GM23338 (cell line): Measurements from ENCODE around the gene KCNMA1. TPM values are rescaled to one million over a fixed set of nuclear protein-coding genes. Genes with fewer than 3 reads are reported as not detected.

Experiments used
- ATAC-seq: fragments of 200-7000 bp; cut with Tn5 transposase; 3 replicates; pipeline ENCODE4 v1.9.1; 2020
- DNase-seq: peaks from one replicate; pipeline ENCODE4 v3.0.0-alpha.2; 2015; ENCODE audit warnings: low spot score
- H2AFZ ChIP-seq: fragments of 200-600 bp; sonication (generic); 2 replicates; pipeline ENCODE4 v1.8.0; 2016; ENCODE audit warnings: antibody characterized with exemption, mild to moderate bottlenecking, moderate library complexity
- H3F3A ChIP-seq: fragments of 200-600 bp; sonication (generic); replicated peaks from 2 replicates; pipeline ENCODE4 v1.8.0; 2017; ENCODE audit warnings: antibody characterized with exemption, mixed run types, low read depth
- H3K27ac ChIP-seq: fragments of 200-600 bp; sonication (generic); 2 replicates; pipeline ENCODE4 v1.6.1; 2016; ENCODE audit warnings: low read depth
- H3K27me3 ChIP-seq: fragments of 200-600 bp; sonication (generic); 2 replicates; pipeline ENCODE4 v1.8.0; 2016; ENCODE audit warnings: mild to moderate bottlenecking, mixed run types, moderate library complexity; ENCODE audit not compliant: insufficient read depth
- H3K36me3 ChIP-seq: fragments of 200-600 bp; sonication (generic); 2 replicates; pipeline ENCODE4 v1.8.0; 2016; ENCODE audit warnings: mild to moderate bottlenecking; ENCODE audit not compliant: insufficient read depth
- H3K4me1 ChIP-seq: fragments of 200-600 bp; sonication (generic); 2 replicates; pipeline ENCODE4 v1.8.0; 2016; ENCODE audit warnings: mild to moderate bottlenecking, moderate library complexity; ENCODE audit not compliant: insufficient read depth
- H3K4me2 ChIP-seq: fragments of 200-600 bp; sonication (generic); 2 replicates; pipeline ENCODE4 v1.7.1; 2017; ENCODE audit warnings: mixed run types
- H3K4me3 ChIP-seq: fragments of 200-600 bp; sonication (generic); 2 replicates; pipeline ENCODE4 v1.6.1; 2016; ENCODE audit warnings: mixed run types
- H3K79me2 ChIP-seq: fragments of 200-600 bp; sonication (generic); replicated peaks from 2 replicates; pipeline ENCODE4 v1.8.0; 2017; ENCODE audit warnings: mild to moderate bottlenecking; ENCODE audit not compliant: insufficient read depth
- H3K9me2 ChIP-seq: fragments of 200-600 bp; sonication (generic); 2 replicates; pipeline ENCODE4 v1.8.0; 2017; ENCODE audit not compliant: insufficient read depth
- H4K20me1 ChIP-seq: fragments of 200-600 bp; sonication (generic); replicated peaks from 2 replicates; pipeline ENCODE4 v1.8.0; 2017; ENCODE audit warnings: mild to moderate bottlenecking; ENCODE audit not compliant: insufficient read depth
- H3K27ac Mint-ChIP-seq: 2 replicates; pipeline ENCODE4 v1.8.0; 2020; ENCODE audit warnings: inconsistent platforms, mild to moderate bottlenecking, moderate library complexity, mixed read lengths
- H3K27me3 Mint-ChIP-seq: 3 replicates; pipeline ENCODE4 v1.8.0; 2022; ENCODE audit warnings: low read depth, mild to moderate bottlenecking, moderate library complexity, mixed read lengths, inconsistent platforms; ENCODE audit not compliant: insufficient read depth, poor library complexity
- H3K36me3 Mint-ChIP-seq: 3 replicates; pipeline ENCODE4 v1.8.0; 2021; ENCODE audit warnings: low read depth, mild to moderate bottlenecking, inconsistent platforms, moderate library complexity, mixed read lengths
- H3K4me1 Mint-ChIP-seq: 3 replicates; pipeline ENCODE4 v1.8.0; 2020; ENCODE audit warnings: mild to moderate bottlenecking, inconsistent platforms, mixed read lengths
- H3K4me3 Mint-ChIP-seq: 3 replicates; pipeline ENCODE4 v1.8.0; 2021; ENCODE audit warnings: moderate library complexity, mild to moderate bottlenecking, inconsistent platforms, mixed read lengths
- H3K9me3 Mint-ChIP-seq: 3 replicates; pipeline ENCODE4 v1.8.0; 2020; ENCODE audit warnings: moderate library complexity, mild to moderate bottlenecking, inconsistent platforms, mixed read lengths
- CREB1 ChIP-seq: fragments of 250-450 bp; sonication (Bioruptor Pico); IDR thresholded peaks from 2 replicates; pipeline ENCODE4 v1.5.0; 2020; ENCODE audit warnings: low read depth, mild to moderate bottlenecking, moderate library complexity
- CTCF ChIP-seq, 2 experiments: fragments of 200-600 bp in 1 of 2; sonication (generic) in 1 of 2; conservative IDR thresholded peaks; 2 replicates each; pipeline versions ENCODE4 v1.5.1 to v1.6.1; 2016 to 2017; ENCODE audit warnings: antibody characterized with exemption in 2 of 2, low read depth in 2 of 2, mild to moderate bottlenecking in 2 of 2, moderate library complexity in 1 of 2
- EZH2 ChIP-seq: fragments of 200-600 bp; sonication (generic); IDR thresholded peaks from one replicate; pipeline ENCODE4 v1.8.0; 2017; ENCODE audit warnings: antibody characterized with exemption, mild to moderate bottlenecking, low read depth; ENCODE audit not compliant: unreplicated experiment
- EZH2phosphoT487 ChIP-seq: fragments of 200-600 bp; sonication (generic); IDR thresholded peaks from one replicate; pipeline ENCODE4 v1.8.1; 2018; ENCODE audit warnings: antibody characterized with exemption; ENCODE audit not compliant: unreplicated experiment
- JUNB ChIP-seq: IDR thresholded peaks from one replicate; pipeline ENCODE4 v1.6.1; 2016; ENCODE audit warnings: antibody characterized with exemption; ENCODE audit not compliant: unreplicated experiment
- NANOG ChIP-seq: IDR thresholded peaks from 2 replicates; pipeline ENCODE4 v1.6.1; 2016; ENCODE audit warnings: antibody characterized with exemption, borderline replicate concordance
- POLR2AphosphoS5 ChIP-seq: IDR thresholded peaks from 2 replicates; pipeline ENCODE4 v1.6.1; 2016; ENCODE audit warnings: antibody characterized with exemption, low read depth
- ZNF331 ChIP-seq: fragments of 250-450 bp; sonication (Bioruptor Pico); IDR thresholded peaks from 2 replicates; pipeline ENCODE4 v1.5.0; 2020; ENCODE audit warnings: low read depth, mild to moderate bottlenecking, moderate library complexity
- polyA plus RNA-seq: library from polyadenylated mRNA; unstranded; fragments of >200 nt; fragmentation: Nextera tagmentation; extraction: Ambion mirVana; gene quantifications from 2 replicates; pipeline ENCODE4 v1.2.1, GENCODE V29; 2016
- total RNA-seq: library from RNA; depleted of rRNA; stranded (reverse); fragments of >200 nt; shearing (Covaris generic); gene quantifications from 2 replicates; pipeline ENCODE4 v1.2.3, GENCODE V29; 2014
- TF ChIP-seq, protein P1 (sequence below): IDR thresholded peaks from one replicate; pipeline ENCODE4 v1.6.1; 2018; ENCODE audit warnings: antibody characterized with exemption; ENCODE audit not compliant: unreplicated experiment
- TF ChIP-seq, protein P2 (sequence below): fragments of 250-450 bp; sonication (Bioruptor Pico); IDR thresholded peaks from 2 replicates; pipeline ENCODE4 v1.5.0; 2020; ENCODE audit warnings: mild to moderate bottlenecking, moderate library complexity

The KCNMA1 gene
- total and polyA plus RNA-seq, 2 experiments from 2014 or later = 8.2 to 9.0 TPM

DNA sequence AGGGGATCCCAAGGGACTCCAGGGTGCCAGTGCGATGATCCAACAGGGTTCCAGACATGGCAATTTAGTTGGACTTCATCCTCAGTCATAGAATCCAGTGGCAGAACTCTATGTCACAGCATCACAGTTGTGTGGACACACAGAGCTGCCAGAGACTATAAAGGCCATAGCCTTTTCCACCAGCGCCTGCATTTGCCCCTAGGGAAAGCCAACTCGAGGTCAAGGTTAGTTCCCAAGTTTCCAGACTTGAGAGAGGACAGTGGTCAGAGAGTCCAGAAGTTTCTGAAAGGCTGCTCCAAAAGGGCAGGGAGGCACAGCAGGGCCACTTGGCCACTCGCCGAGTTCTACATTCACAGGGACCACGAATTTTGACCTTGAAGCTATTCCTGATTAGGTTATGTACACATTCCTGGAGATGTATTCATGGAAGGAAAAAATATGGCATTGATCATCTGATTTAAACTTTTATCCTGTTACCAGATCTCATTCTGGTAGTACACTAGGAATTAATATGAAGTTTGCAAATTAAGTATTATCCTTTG lies 170.1 kb downstream of the KCNMA1 start:
- Mint-ChIP-seq H3K9me3 (no peaks in the 10 kb centered on the region), H3K4me3 (no peak overlapping the region), H3K27ac (no peak overlapping the region), H3K4me1 (peaks cover 7% of the 10 kb centered on the region), H3K36me3 (no peaks in the 10 kb centered on the region), H3K27me3 (peaks cover 1% of the 10 kb centered on the region)
- H3K4me2 ChIP-seq = no peak overlapping the region
- no peaks in the 10 kb centered on the region for H3K27me3 ChIP-seq
- H3K4me1 ChIP-seq = peaks cover 6% of the 10 kb centered on the region; the same call in 1 of the 2 replicates
- ATAC-seq = no peak
- H3K36me3 ChIP-seq = no peaks in the 10 kb centered on the region
- no peak overlapping the region for H3K27ac ChIP-seq
- peaks cover 9% of the 10 kb centered on the region; the same call in 1 of the 2 replicates for H3K9me2 ChIP-seq
- no peak overlapping the region for H3K4me3 ChIP-seq
- no peaks in the 10 kb centered on the region for H3K79me2 ChIP-seq
- DNase-seq = no peak
- peaks cover 9% of the 10 kb centered on the region for H3F3A ChIP-seq
- no peak for TF ChIP-seq NANOG
- no peak for TF ChIP-seq CTCF (conservative IDR thresholded peaks at IDR 0.05; ENCODE audit: low read depth in 2 of 2)
- TF ChIP-seq ZNF331 (CRISPR knock-in tag) = no peak
- TF ChIP-seq CREB1 (CRISPR knock-in tag) = no peak
- TF ChIP-seq POLR2AphosphoS5 = no peak
- no peak for TF ChIP-seq JUNB
- TF ChIP-seq EZH2phosphoT487 = no peak
- no peak for TF ChIP-seq EZH2
- TF ChIP-seq, protein P1, sequence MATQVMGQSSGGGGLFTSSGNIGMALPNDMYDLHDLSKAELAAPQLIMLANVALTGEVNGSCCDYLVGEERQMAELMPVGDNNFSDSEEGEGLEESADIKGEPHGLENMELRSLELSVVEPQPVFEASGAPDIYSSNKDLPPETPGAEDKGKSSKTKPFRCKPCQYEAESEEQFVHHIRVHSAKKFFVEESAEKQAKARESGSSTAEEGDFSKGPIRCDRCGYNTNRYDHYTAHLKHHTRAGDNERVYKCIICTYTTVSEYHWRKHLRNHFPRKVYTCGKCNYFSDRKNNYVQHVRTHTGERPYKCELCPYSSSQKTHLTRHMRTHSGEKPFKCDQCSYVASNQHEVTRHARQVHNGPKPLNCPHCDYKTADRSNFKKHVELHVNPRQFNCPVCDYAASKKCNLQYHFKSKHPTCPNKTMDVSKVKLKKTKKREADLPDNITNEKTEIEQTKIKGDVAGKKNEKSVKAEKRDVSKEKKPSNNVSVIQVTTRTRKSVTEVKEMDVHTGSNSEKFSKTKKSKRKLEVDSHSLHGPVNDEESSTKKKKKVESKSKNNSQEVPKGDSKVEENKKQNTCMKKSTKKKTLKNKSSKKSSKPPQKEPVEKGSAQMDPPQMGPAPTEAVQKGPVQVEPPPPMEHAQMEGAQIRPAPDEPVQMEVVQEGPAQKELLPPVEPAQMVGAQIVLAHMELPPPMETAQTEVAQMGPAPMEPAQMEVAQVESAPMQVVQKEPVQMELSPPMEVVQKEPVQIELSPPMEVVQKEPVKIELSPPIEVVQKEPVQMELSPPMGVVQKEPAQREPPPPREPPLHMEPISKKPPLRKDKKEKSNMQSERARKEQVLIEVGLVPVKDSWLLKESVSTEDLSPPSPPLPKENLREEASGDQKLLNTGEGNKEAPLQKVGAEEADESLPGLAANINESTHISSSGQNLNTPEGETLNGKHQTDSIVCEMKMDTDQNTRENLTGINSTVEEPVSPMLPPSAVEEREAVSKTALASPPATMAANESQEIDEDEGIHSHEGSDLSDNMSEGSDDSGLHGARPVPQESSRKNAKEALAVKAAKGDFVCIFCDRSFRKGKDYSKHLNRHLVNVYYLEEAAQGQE = no peak
- TF ChIP-seq, protein P2, sequence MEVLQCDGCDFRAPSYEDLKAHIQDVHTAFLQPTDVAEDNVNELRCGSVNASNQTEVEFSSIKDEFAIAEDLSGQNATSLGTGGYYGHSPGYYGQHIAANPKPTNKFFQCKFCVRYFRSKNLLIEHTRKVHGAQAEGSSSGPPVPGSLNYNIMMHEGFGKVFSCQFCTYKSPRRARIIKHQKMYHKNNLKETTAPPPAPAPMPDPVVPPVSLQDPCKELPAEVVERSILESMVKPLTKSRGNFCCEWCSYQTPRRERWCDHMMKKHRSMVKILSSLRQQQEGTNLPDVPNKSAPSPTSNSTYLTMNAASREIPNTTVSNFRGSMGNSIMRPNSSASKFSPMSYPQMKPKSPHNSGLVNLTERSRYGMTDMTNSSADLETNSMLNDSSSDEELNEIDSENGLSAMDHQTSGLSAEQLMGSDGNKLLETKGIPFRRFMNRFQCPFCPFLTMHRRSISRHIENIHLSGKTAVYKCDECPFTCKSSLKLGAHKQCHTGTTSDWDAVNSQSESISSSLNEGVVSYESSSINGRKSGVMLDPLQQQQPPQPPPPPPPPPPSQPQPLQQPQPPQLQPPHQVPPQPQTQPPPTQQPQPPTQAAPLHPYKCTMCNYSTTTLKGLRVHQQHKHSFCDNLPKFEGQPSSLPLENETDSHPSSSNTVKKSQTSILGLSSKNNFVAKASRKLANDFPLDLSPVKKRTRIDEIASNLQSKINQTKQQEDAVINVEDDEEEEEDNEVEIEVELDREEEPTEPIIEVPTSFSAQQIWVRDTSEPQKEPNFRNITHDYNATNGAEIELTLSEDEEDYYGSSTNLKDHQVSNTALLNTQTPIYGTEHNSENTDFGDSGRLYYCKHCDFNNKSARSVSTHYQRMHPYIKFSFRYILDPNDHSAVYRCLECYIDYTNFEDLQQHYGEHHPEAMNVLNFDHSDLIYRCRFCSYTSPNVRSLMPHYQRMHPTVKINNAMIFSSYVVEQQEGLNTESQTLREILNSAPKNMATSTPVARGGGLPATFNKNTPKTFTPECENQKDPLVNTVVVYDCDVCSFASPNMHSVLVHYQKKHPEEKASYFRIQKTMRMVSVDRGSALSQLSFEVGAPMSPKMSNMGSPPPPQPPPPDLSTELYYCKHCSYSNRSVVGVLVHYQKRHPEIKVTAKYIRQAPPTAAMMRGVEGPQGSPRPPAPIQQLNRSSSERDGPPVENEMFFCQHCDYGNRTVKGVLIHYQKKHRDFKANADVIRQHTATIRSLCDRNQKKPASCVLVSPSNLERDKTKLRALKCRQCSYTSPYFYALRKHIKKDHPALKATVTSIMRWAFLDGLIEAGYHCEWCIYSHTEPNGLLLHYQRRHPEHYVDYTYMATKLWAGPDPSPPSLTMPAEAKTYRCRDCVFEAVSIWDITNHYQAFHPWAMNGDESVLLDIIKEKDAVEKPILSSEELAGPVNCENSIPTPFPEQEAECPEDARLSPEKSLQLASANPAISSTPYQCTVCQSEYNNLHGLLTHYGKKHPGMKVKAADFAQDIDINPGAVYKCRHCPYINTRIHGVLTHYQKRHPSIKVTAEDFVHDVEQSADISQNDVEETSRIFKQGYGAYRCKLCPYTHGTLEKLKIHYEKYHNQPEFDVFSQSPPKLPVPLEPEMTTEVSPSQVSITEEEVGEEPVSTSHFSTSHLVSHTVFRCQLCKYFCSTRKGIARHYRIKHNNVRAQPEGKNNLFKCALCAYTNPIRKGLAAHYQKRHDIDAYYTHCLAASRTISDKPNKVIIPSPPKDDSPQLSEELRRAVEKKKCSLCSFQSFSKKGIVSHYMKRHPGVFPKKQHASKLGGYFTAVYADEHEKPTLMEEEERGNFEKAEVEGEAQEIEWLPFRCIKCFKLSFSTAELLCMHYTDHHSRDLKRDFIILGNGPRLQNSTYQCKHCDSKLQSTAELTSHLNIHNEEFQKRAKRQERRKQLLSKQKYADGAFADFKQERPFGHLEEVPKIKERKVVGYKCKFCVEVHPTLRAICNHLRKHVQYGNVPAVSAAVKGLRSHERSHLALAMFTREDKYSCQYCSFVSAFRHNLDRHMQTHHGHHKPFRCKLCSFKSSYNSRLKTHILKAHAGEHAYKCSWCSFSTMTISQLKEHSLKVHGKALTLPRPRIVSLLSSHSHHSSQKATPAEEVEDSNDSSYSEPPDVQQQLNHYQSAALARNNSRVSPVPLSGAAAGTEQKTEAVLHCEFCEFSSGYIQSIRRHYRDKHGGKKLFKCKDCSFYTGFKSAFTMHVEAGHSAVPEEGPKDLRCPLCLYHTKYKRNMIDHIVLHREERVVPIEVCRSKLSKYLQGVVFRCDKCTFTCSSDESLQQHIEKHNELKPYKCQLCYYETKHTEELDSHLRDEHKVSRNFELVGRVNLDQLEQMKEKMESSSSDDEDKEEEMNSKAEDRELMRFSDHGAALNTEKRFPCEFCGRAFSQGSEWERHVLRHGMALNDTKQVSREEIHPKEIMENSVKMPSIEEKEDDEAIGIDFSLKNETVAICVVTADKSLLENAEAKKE (CRISPR knock-in tag) = no peak
- no peak overlapping the region for H2AFZ ChIP-seq
- H4K20me1 ChIP-seq = no peaks in the 10 kb centered on the region
